Trophoblast cell (in vitro differentiated cells and primary cell): ENCODE results near the gene DPYD.

Experiments
- DNase-seq, 2 donors: peaks; one replicate each; pipeline ENCODE4 v3.0.0-alpha.2; 2016
- H2AFZ ChIP-seq: 2 replicates; pipeline ENCODE4 v1.6.1; 2013; ENCODE audit warnings: low read length, moderate library complexity, mild to moderate bottlenecking; ENCODE audit not compliant: insufficient read depth, poor library complexity
- H2AK5ac ChIP-seq: 2 replicates; pipeline ENCODE4 v1.6.1; 2013; ENCODE audit warnings: mild to moderate bottlenecking, low read length
- H2BK120ac ChIP-seq: 2 replicates; pipeline ENCODE4 v1.6.1; 2013; ENCODE audit warnings: low read length, mild to moderate bottlenecking, moderate library complexity; ENCODE audit not compliant: insufficient read depth, poor library complexity
- H2BK12ac ChIP-seq: 2 replicates; pipeline ENCODE4 v1.6.1; 2013; ENCODE audit warnings: mild to moderate bottlenecking, low read length, moderate library complexity
- H2BK5ac ChIP-seq: 2 replicates; pipeline ENCODE4 v1.6.1; 2013; ENCODE audit warnings: low read length, low read depth, moderate library complexity, mild to moderate bottlenecking; ENCODE audit not compliant: poor library complexity
- H3K14ac ChIP-seq: 2 replicates; pipeline ENCODE4 v1.6.1; 2013; ENCODE audit warnings: mild to moderate bottlenecking, low read length
- H3K18ac ChIP-seq: 2 replicates; pipeline ENCODE4 v1.6.1; 2013; ENCODE audit warnings: mild to moderate bottlenecking, low read length
- H3K23ac ChIP-seq: 2 replicates; pipeline ENCODE4 v1.6.1; 2013; ENCODE audit warnings: low read length
- H3K27ac ChIP-seq: 2 replicates; pipeline ENCODE4 v1.5.1; 2013; ENCODE audit warnings: low read depth, mild to moderate bottlenecking, inconsistent platforms, low read length, moderate library complexity
- H3K27me3 ChIP-seq: 2 replicates; pipeline ENCODE4 v1.6.1; 2013; ENCODE audit warnings: inconsistent platforms, mild to moderate bottlenecking, low read length, moderate library complexity; ENCODE audit not compliant: insufficient read depth
- H3K36me3 ChIP-seq, 2 experiments: 1 replicate in 1 of 2; 2 replicates in 1 of 2; pipeline ENCODE4 v1.6.1; 2013; ENCODE audit warnings: low read length in 2 of 2, mild to moderate bottlenecking in 2 of 2, moderate library complexity in 1 of 2; ENCODE audit not compliant: insufficient read depth in 2 of 2, control insufficient read depth in 1 of 2
- H3K4ac ChIP-seq: 2 replicates; pipeline ENCODE4 v1.6.1; 2013; ENCODE audit warnings: low read depth, mild to moderate bottlenecking, low read length, moderate library complexity
- H3K4me1 ChIP-seq, 2 experiments: 1 replicate in 1 of 2; 2 replicates in 1 of 2; pipeline ENCODE4 v1.6.1; 2013; ENCODE audit warnings: low read length in 2 of 2, mild to moderate bottlenecking in 2 of 2, moderate library complexity in 1 of 2; ENCODE audit not compliant: insufficient read depth in 2 of 2, control insufficient read depth in 1 of 2
- H3K4me2 ChIP-seq: 2 replicates; pipeline ENCODE4 v1.6.1; 2013; ENCODE audit warnings: inconsistent platforms, mild to moderate bottlenecking, low read length, moderate library complexity
- H3K4me3 ChIP-seq: 2 replicates; pipeline ENCODE4 v1.5.1; 2013; ENCODE audit warnings: mild to moderate bottlenecking, low read depth, low read length, inconsistent platforms
- H3K79me1 ChIP-seq: one replicate; pipeline ENCODE4 v1.6.1; 2013; ENCODE audit warnings: low read length
- H3K79me2 ChIP-seq: 2 replicates; pipeline ENCODE4 v1.6.1; 2013; ENCODE audit warnings: low read length, mild to moderate bottlenecking; ENCODE audit not compliant: control insufficient read depth, insufficient read depth, poor library complexity
- H3K9ac ChIP-seq: 2 replicates; pipeline ENCODE4 v1.6.1; 2013; ENCODE audit warnings: mild to moderate bottlenecking, low read length
- H3K9me3 ChIP-seq: 2 replicates; pipeline ENCODE4 v1.6.1; 2013; ENCODE audit warnings: low read depth, mild to moderate bottlenecking, control low read depth, inconsistent platforms, low read length; ENCODE audit not compliant: insufficient read depth
- H4K12ac ChIP-seq: 2 replicates; pipeline ENCODE4 v1.6.1; 2013; ENCODE audit warnings: low read depth, mild to moderate bottlenecking, low read length, moderate library complexity
- H4K8ac ChIP-seq: 2 replicates; pipeline ENCODE4 v1.6.1; 2013; ENCODE audit warnings: low read depth, mild to moderate bottlenecking, low read length, moderate library complexity
- H4K91ac ChIP-seq: one replicate; pipeline ENCODE4 v1.6.1; 2013; ENCODE audit warnings: low read depth, mild to moderate bottlenecking, low read length, moderate library complexity
- WGBS: extraction: QIAGEN DNeasy Blood & Tissue Kit; methylation state at CpG from one replicate; pipeline ENCODE4 v1.1.7; 2013; ENCODE audit warnings: missing lambda C conversion rate; ENCODE audit not compliant: insufficient read length, insufficient coverage; ENCODE audit errors: extremely low coverage; 5-methylcytosine and 5-hydroxymethylcytosine counted together

Gene DPYD

GRCh38 chr1:97101509-97101908 is 819.3 kb downstream of the DPYD start:
- H3K27ac ChIP-seq: no peak overlapping the region
- H4K8ac ChIP-seq: no peak overlapping the region
- peaks cover 0 to 2% of the 10 kb centered on the region in 2 experiments for H3K36me3 ChIP-seq
- H3K18ac ChIP-seq: no peak overlapping the region
- no CpG with 5 or more reads among the region's 2 CpGs for WGBS
- no peak overlapping the region for H3K9ac ChIP-seq
- H2BK12ac ChIP-seq: no peak overlapping the region
- no peak overlapping the region for H4K12ac ChIP-seq
- no peak overlapping the region for H3K14ac ChIP-seq
- DNase-seq: no peak
- no peaks in the 10 kb centered on the region for H3K4me1 ChIP-seq
- H3K4ac ChIP-seq: no peak overlapping the region
- H2BK5ac ChIP-seq: no peak overlapping the region
- H2BK120ac ChIP-seq: no peak overlapping the region
- no peak overlapping the region for H2AK5ac ChIP-seq
- no peaks in the 10 kb centered on the region for H3K79me2 ChIP-seq
- H3K79me1 ChIP-seq: no peaks in the 10 kb centered on the region
- H3K4me3 ChIP-seq: no peak overlapping the region
- no peak overlapping the region for H4K91ac ChIP-seq
- no peaks in the 10 kb centered on the region for H3K9me3 ChIP-seq
- no peaks in the 10 kb centered on the region for H3K27me3 ChIP-seq
- no peak overlapping the region for H3K23ac ChIP-seq
- H2AFZ ChIP-seq: no peak overlapping the region
- H3K4me2 ChIP-seq: no peak overlapping the region

- whole genome bisulfite sequencing: no CpG with 5 or more reads among the region's 1 CpG
- Histone ChIP-seq H3K27me3 (no peaks in the 10 kb centered on the region), H3K23ac (no peak overlapping the region), H3K14ac (no peak overlapping the region), H4K12ac (no peak overlapping the region), H2AFZ (no peak overlapping the region), H4K91ac (no peak overlapping the region), H2BK120ac (no peak overlapping the region), H3K4me3 (no peak overlapping the region), H3K36me3 (no peaks in the 10 kb centered on the region), H3K27ac (no peak overlapping the region), H3K4me2 (no peak overlapping the region), H3K9me3 (no peaks in the 10 kb centered on the region), H2BK5ac (no peak overlapping the region), H3K4ac (no peak overlapping the region), H3K79me2 (no peaks in the 10 kb centered on the region), H3K9ac (no peak overlapping the region), H4K8ac (no peak overlapping the region), H3K18ac (no peak overlapping the region), H3K4me1 (no peaks in the 10 kb centered on the region), H3K79me1 (no peaks in the 10 kb centered on the region), H2AK5ac (no peak overlapping the region), H2BK12ac (no peak overlapping the region)
- DNase-seq: peak; percentile 33 to 71
These were observed 823.4 kb downstream of the DPYD start for GRCh38 chr1:97097404-97097925.

GRCh38 chr1:97095764-97096163 is 825.1 kb downstream of the DPYD start:
- no peak overlapping the region for H3K4ac ChIP-seq
- no peak overlapping the region for H3K23ac ChIP-seq
- H3K4me3 ChIP-seq: no peak overlapping the region
- no peaks in the 10 kb centered on the region for H3K27me3 ChIP-seq
- no peak overlapping the region for H2BK12ac ChIP-seq
- peak; percentile 0 to 59 for DNase-seq
- H3K27ac ChIP-seq: no peak overlapping the region
- no peak overlapping the region for H3K14ac ChIP-seq
- no peak overlapping the region for H2BK5ac ChIP-seq
- H4K12ac ChIP-seq: no peak overlapping the region
- no peak overlapping the region for H4K91ac ChIP-seq
- no peak overlapping the region for H2BK120ac ChIP-seq
- H3K9me3 ChIP-seq: no peaks in the 10 kb centered on the region
- H4K8ac ChIP-seq: no peak overlapping the region
- H3K4me2 ChIP-seq: no peak overlapping the region
- H2AK5ac ChIP-seq: no peak overlapping the region
- no CpG with 5 or more reads among the region's 2 CpGs for WGBS
- H2AFZ ChIP-seq: no peak overlapping the region
- no peak overlapping the region for H3K18ac ChIP-seq
- H3K9ac ChIP-seq: no peak overlapping the region
- H3K36me3 ChIP-seq: no peaks in the 10 kb centered on the region
- H3K79me2 ChIP-seq: no peaks in the 10 kb centered on the region
- H3K4me1 ChIP-seq: no peaks in the 10 kb centered on the region
- no peaks in the 10 kb centered on the region for H3K79me1 ChIP-seq

- Histone ChIP-seq H3K9me3 (no peaks in the 10 kb centered on the region), H3K9ac (no peak overlapping the region), H2BK120ac (no peak overlapping the region), H3K18ac (no peak overlapping the region), H3K36me3 (no peaks in the 10 kb centered on the region), H3K4me3 (no peak overlapping the region), H3K79me1 (no peaks in the 10 kb centered on the region), H2BK12ac (no peak overlapping the region), H4K91ac (no peak overlapping the region), H3K4me1 (no peaks in the 10 kb centered on the region), H2AFZ (no peak overlapping the region), H4K12ac (no peak overlapping the region), H2AK5ac (no peak overlapping the region), H3K79me2 (no peaks in the 10 kb centered on the region), H3K4me2 (peak overlapping the region; percentile 30), H2BK5ac (no peak overlapping the region), H3K14ac (no peak overlapping the region), H4K8ac (no peak overlapping the region), H3K27me3 (no peaks in the 10 kb centered on the region), H3K4ac (no peak overlapping the region), H3K27ac (peak overlapping the region; percentile 11), H3K23ac (no peak overlapping the region)
- no CpG with 5 or more reads among the region's 6 CpGs for WGBS
- peak; percentile 42 to 81 for DNase-seq
These were observed 826.4 kb downstream of the DPYD start for GRCh38 chr1:97094247-97094972.
